Measurements from ENCODE around the gene ZNF273.

ZNF273 gene

DNA sequence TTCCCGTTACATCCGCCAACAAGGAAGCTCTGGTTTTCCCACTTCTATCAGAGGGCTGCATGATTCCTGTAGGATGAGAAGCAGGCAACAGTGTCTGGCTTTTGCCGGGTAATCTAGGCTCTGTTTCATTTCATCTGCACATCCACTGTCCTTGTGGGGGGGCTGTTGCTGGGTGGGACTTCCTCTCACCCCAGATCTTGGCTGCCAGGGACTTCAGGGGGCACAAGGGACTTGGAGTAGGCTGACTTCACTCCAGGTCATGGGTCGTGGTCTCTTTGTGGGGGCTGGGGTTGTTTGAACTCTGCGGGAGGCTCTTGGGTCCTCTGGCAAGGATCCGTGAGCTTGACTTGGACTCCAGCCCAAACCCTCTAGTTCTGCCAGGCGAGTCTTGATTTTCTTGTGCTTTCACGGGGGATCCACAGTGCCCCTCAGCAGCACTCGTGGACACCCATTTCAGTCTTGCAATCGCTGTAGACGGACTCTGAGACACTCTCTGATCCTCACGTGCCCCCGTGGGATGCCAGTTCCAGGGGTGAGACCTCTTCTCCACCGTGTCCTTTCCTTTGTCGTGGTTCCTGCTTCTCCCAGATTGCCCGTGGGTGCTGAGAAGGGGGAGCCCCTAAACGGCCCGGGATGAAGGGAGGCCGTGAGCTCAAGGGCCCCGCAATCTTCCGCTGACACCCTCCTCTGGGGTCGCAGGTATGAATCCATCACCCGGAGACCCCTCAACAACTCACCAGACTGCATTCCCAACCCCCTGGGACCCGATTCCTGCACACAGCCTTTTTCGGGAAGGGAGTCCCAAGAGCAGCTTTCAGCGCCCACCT is 21.4 kb upstream of the ZNF273 start:
- H3K4me3 Mint-ChIP-seq = no peak overlapping the region
- H3K27me3 Mint-ChIP-seq (ENCODE audit: low read depth) = peaks cover 12% of the 10 kb centered on the region
- H3K36me3 Mint-ChIP-seq (ENCODE audit: low read depth) = no peaks in the 10 kb centered on the region

GRCh38 chr7:64882341-64883112 is 20.5 kb upstream of the ZNF273 start:
- no peak for DNase-seq (ENCODE audit: low spot score)
- Mint-ChIP-seq H3K36me3 (ENCODE audit: low read depth) (no peaks in the 10 kb centered on the region), H3K4me3 (peak overlapping the region; percentile 52), H3K27me3 (ENCODE audit: low read depth) (peaks cover 12% of the 10 kb centered on the region), H3K4me1 (ENCODE audit: low read depth) (no peaks in the 10 kb centered on the region), H3K9me3 (peaks cover 20% of the 10 kb centered on the region), H3K27ac (no peak overlapping the region)

More for the DNA sequence above, 21.4 kb upstream of the ZNF273 start:
- peaks cover 20% of the 10 kb centered on the region for H3K9me3 Mint-ChIP-seq
- peaks cover 4% of the 10 kb centered on the region for H3K4me1 Mint-ChIP-seq (ENCODE audit: low read depth)
- DNase-seq (ENCODE audit: low spot score) = no peak
- no peak overlapping the region for H3K27ac Mint-ChIP-seq

GRCh38 chr7:64883113-64883905 is 19.8 kb upstream of the ZNF273 start:
- Mint-ChIP-seq H3K27ac (no peak overlapping the region), H3K9me3 (peaks cover 20% of the 10 kb centered on the region), H3K4me3 (peak overlapping the region; percentile 52), H3K27me3 (ENCODE audit: low read depth) (peaks cover 17% of the 10 kb centered on the region), H3K4me1 (ENCODE audit: low read depth) (peaks cover 4% of the 10 kb centered on the region), H3K36me3 (ENCODE audit: low read depth) (no peaks in the 10 kb centered on the region)
- no peak for DNase-seq (ENCODE audit: low spot score)

- peaks cover 9% of the 10 kb centered on the region for H3K4me1 Mint-ChIP-seq (ENCODE audit: low read depth)
- DNase-seq (ENCODE audit: low spot score) = no peak
These were observed 18.8 kb upstream of the ZNF273 start for GRCh38 chr7:64884085-64884912.

GRCh38 chr7:64884913-64885370 is 18.1 kb upstream of the ZNF273 start:
- H3K4me1 Mint-ChIP-seq (ENCODE audit: low read depth) = peaks cover 9% of the 10 kb centered on the region
- H3K36me3 Mint-ChIP-seq (ENCODE audit: low read depth) = no peaks in the 10 kb centered on the region
- no peak overlapping the region for H3K4me3 Mint-ChIP-seq
- peaks cover 13% of the 10 kb centered on the region for H3K9me3 Mint-ChIP-seq
- no peak overlapping the region for H3K27ac Mint-ChIP-seq
- no peak for DNase-seq (ENCODE audit: low spot score)
- peaks cover 26% of the 10 kb centered on the region for H3K27me3 Mint-ChIP-seq (ENCODE audit: low read depth)

More at GRCh38 chr7:64884085-64884912, 18.8 kb upstream of the ZNF273 start:
- H3K27me3 Mint-ChIP-seq (ENCODE audit: low read depth) = peaks cover 22% of the 10 kb centered on the region
- H3K36me3 Mint-ChIP-seq (ENCODE audit: low read depth) = no peaks in the 10 kb centered on the region
- no peak overlapping the region for H3K27ac Mint-ChIP-seq
- H3K9me3 Mint-ChIP-seq = peaks cover 13% of the 10 kb centered on the region
- H3K4me3 Mint-ChIP-seq = no peak overlapping the region

DNA sequence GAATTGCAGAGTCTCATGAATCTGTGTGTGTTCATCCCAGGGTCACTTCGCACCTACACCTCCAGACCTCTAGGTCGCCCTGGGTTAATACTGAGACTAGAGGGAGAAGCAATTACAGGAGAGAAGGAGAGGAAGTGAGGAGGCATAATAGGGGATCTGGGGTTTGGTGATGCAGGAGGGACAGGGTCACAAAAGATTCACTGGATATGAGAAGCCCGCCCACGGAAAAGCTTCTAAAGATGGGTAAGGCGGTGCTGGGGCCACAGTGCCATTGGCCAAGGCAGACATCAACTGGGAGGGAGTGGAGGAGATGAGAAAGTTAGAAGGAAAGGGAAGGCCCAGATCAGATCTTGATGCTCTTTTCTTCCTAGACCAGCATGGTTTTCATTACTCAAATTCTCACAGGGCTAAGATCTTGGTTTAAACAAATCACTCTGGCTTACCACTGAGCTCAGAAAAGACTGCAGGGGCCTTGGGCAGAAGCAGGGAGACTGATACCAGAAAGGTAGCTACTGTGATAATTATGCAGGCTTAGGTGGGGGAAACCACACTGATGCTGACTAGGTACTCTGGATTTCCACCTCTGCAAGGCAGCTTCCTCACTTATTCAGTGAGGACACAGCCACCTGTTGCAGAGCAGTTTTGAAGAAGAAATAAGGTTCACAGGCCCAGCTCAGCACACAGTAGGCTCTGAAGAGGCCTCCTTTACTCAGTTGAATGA is 17.4 kb upstream of the ZNF273 start:
- DNase-seq (ENCODE audit: low spot score) = no peak
- Mint-ChIP-seq H3K36me3 (ENCODE audit: low read depth) (no peaks in the 10 kb centered on the region), H3K4me3 (no peak overlapping the region), H3K27me3 (ENCODE audit: low read depth) (peaks cover 33% of the 10 kb centered on the region), H3K27ac (no peak overlapping the region), H3K9me3 (peaks cover 13% of the 10 kb centered on the region), H3K4me1 (ENCODE audit: low read depth) (peaks cover 9% of the 10 kb centered on the region)

DNA sequence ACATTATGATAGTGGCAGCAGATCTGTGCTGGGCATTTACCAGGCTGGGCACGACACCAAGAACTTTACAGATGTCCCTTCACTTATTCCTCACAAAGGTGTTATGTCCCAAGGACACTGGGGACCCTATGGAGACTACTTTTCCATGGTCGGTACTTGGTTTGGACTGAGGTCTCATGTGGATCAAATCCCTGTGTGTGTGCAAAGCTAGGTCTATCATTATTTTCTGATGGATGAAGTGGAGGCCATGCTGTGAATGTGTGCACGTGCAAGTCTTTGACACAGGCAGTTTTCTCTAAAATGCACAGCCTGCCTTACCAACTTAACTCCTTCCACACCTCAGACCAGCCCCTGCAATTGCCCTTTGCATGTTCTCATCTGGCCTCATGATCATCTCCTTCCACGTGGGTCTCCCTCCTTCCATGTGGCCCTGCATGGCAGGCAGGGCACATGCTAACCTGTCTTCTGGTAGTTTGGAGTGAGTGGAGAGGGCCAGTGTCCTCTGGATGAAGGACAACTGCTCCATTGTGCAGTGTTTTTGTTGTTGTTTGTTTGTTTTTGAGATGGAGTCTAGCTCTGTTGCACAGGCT is 16.0 kb upstream of the ZNF273 start:
- Mint-ChIP-seq H3K9me3 (peaks cover 8% of the 10 kb centered on the region), H3K36me3 (ENCODE audit: low read depth) (no peaks in the 10 kb centered on the region), H3K27ac (no peak overlapping the region), H3K27me3 (ENCODE audit: low read depth) (peaks cover 37% of the 10 kb centered on the region), H3K4me3 (no peak overlapping the region), H3K4me1 (ENCODE audit: low read depth) (peaks cover 9% of the 10 kb centered on the region)
- DNase-seq (ENCODE audit: low spot score) = no peak

GRCh38 chr7:64887756-64888508 is 15.1 kb upstream of the ZNF273 start:
- Mint-ChIP-seq H3K36me3 (ENCODE audit: low read depth) (no peaks in the 10 kb centered on the region), H3K27me3 (ENCODE audit: low read depth) (peaks cover 36% of the 10 kb centered on the region), H3K9me3 (peaks cover 8% of the 10 kb centered on the region), H3K4me1 (ENCODE audit: low read depth) (peaks cover 9% of the 10 kb centered on the region), H3K4me3 (peak overlapping the region; percentile 85), H3K27ac (no peak overlapping the region)
- no peak for DNase-seq (ENCODE audit: low spot score)

GRCh38 chr7:64888561-64888900 is 14.5 kb upstream of the ZNF273 start:
- peak overlapping the region; percentile 85 for H3K4me3 Mint-ChIP-seq
- peaks cover 8% of the 10 kb centered on the region for H3K9me3 Mint-ChIP-seq
- H3K4me1 Mint-ChIP-seq (ENCODE audit: low read depth) = peaks cover 9% of the 10 kb centered on the region
- no peak overlapping the region for H3K27ac Mint-ChIP-seq
- H3K36me3 Mint-ChIP-seq (ENCODE audit: low read depth) = no peaks in the 10 kb centered on the region
- no peak for DNase-seq (ENCODE audit: low spot score)
- peaks cover 34% of the 10 kb centered on the region for H3K27me3 Mint-ChIP-seq (ENCODE audit: low read depth)

GRCh38 chr7:64888901-64889685 is 14.0 kb upstream of the ZNF273 start:
- Mint-ChIP-seq H3K4me3 (peak overlapping the region; percentile 85), H3K9me3 (peaks cover 6% of the 10 kb centered on the region), H3K4me1 (ENCODE audit: low read depth) (peaks cover 9% of the 10 kb centered on the region), H3K27ac (no peak overlapping the region), H3K36me3 (ENCODE audit: low read depth) (no peaks in the 10 kb centered on the region), H3K27me3 (ENCODE audit: low read depth) (peaks cover 31% of the 10 kb centered on the region)
- no peak for DNase-seq (ENCODE audit: low spot score)

DNA sequence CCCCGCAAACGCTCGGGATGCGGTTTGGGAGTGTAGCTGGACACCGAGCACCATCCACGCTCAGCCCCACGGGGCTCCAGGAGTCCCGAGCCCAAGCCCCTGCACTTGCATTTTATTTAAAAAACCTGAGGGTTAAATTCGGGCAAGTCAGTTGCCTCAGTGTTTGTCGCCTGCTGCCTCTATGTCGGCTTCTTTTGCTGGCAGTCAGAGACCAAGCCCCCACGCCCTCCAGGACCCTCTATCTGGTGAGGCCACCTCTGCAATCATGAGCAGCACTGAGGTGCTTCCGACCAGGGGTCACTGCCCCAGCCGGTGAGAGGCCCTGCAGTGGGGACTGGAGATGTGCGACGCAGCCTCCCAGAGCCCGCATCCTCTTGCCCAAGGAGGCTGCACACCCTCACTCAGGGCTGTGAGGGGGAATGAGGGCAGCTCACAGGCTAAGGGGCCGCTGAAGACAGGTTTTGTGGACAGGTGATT is 13.3 kb upstream of the ZNF273 start:
- Mint-ChIP-seq H3K36me3 (ENCODE audit: low read depth) (no peaks in the 10 kb centered on the region), H3K4me3 (no peak overlapping the region), H3K4me1 (ENCODE audit: low read depth) (peaks cover 9% of the 10 kb centered on the region), H3K27ac (no peak overlapping the region), H3K27me3 (ENCODE audit: low read depth) (peaks cover 30% of the 10 kb centered on the region), H3K9me3 (peaks cover 5% of the 10 kb centered on the region)
- no peak for DNase-seq (ENCODE audit: low spot score)

Data from T-helper 2 cell treated with Interferon-gamma antibody and Interleukin-4, amounts not matched to agents 5 μg/mL and 100 μg/mL, for 36 hours (primary cell).